ENCODE measurements around the gene PODXL2.
"Not testable (repeated sequence)": the region's sequence is repeated elsewhere in the genome, so short reads cannot be mapped to it uniquely, and the experiment has no call there.

Gene PODXL2

GRCh38 chr3:127605547-127605946 is 23.4 kb upstream of the PODXL2 start:
- DNase-seq (ENCODE audit: low read depth): not testable (repeated sequence)

GRCh38 chr3:127606086-127606805 is 22.7 kb upstream of the PODXL2 start:
- no peak for DNase-seq (ENCODE audit: low read depth)

GRCh38 chr3:127606981-127607595 is 21.9 kb upstream of the PODXL2 start:
- no peak for DNase-seq (ENCODE audit: low read depth)

GRCh38 chr3:127607675-127608361 is 21.2 kb upstream of the PODXL2 start:
- no peak for DNase-seq (ENCODE audit: low read depth)

- DNase-seq (ENCODE audit: low read depth): no peak
Measured at GRCh38 chr3:127608362-127608718, 20.6 kb upstream of the PODXL2 start.

GRCh38 chr3:127610105-127610504 is 18.9 kb upstream of the PODXL2 start:
- no peak for DNase-seq (ENCODE audit: low read depth)

GRCh38 chr3:127611251-127611650 is 17.7 kb upstream of the PODXL2 start:
- no peak for DNase-seq (ENCODE audit: low read depth)

GRCh38 chr3:127612966-127613365 is 16.0 kb upstream of the PODXL2 start:
- no peak for DNase-seq (ENCODE audit: low read depth)

GRCh38 chr3:127613406-127613805 is 15.6 kb upstream of the PODXL2 start:
- DNase-seq (ENCODE audit: low read depth): no peak

- no peak for DNase-seq (ENCODE audit: low read depth)
Measured at GRCh38 chr3:127614928-127615589, 13.9 kb upstream of the PODXL2 start.

- DNase-seq (ENCODE audit: low read depth): no peak
Measured at GRCh38 chr3:127615631-127616305, 13.2 kb upstream of the PODXL2 start.

- DNase-seq (ENCODE audit: low read depth): no peak
Measured at GRCh38 chr3:127616836-127617605, 12.0 kb upstream of the PODXL2 start.

- DNase-seq (ENCODE audit: low read depth): no peak
Measured at GRCh38 chr3:127618891-127619290, 10.1 kb upstream of the PODXL2 start.

GRCh38 chr3:127620637-127621375 is 8.2 kb upstream of the PODXL2 start:
- no peak for DNase-seq (ENCODE audit: low read depth)

- no peak for DNase-seq (ENCODE audit: low read depth)
Measured at GRCh38 chr3:127622031-127622430, 7.0 kb upstream of the PODXL2 start.

- DNase-seq (ENCODE audit: low read depth): no peak
Measured at GRCh38 chr3:127622772-127623576, 6.0 kb upstream of the PODXL2 start.

- no peak for DNase-seq (ENCODE audit: low read depth)
Measured at GRCh38 chr3:127624063-127624462, 4.9 kb upstream of the PODXL2 start.

GRCh38 chr3:127625821-127626220 is 3.2 kb upstream of the PODXL2 start:
- DNase-seq (ENCODE audit: low read depth): no peak

- no peak for DNase-seq (ENCODE audit: low read depth)
Measured at GRCh38 chr3:127628426-127628787, 578 bp upstream of the PODXL2 start.
